RWPE1 (cell line): Measurements from ENCODE around the gene NR5A2.

Experiments used
- CTCF ChIA-PET: fragments of 350-600 bp; sonication (Branson Sonifier 250); formaldehyde crosslinking; extraction: SDS; loops from one replicate; lab custom pipeline; 2021; lab: Yijun Ruan, JAX
- POLR2A ChIA-PET: fragments of 400-600 bp; formaldehyde crosslinking; extraction: SDS; loops from one replicate; lab custom pipeline; 2020; ENCODE audit warnings: antibody characterized with exemption; ENCODE audit not compliant: low non-redundant PET; lab: Yijun Ruan, JAX
- DNase-seq: peaks from one replicate; pipeline ENCODE4 v3.0.0; 2012; ENCODE audit warnings: low spot score
- H3K27ac ChIP-seq: fragments of 450-650 bp; 2 replicates; pipeline ENCODE4 v1.5.1; 2017
- CTCF ChIP-seq: fragments of 450-650 bp; conservative IDR thresholded peaks from 2 replicates; pipeline ENCODE4 v1.5.1; 2017; ENCODE audit warnings: low read depth, mild to moderate bottlenecking

NR5A2 gene

GRCh38 chr1:200034761-200035396 lies 7.4 kb downstream of the NR5A2 start:
- TF ChIP-seq CTCF: no peak
- no peak overlapping the region for H3K27ac ChIP-seq
- ChIA-PET CTCF (interaction anchor here (0.5 to 0.6 kb wide), 4 partner anchors 33 to 408 kb away, joined by 3 to 7 read pairs (median 3); no protein-coding TSS in a partner anchor), POLR2A (no interaction called here)
- peak; percentile 67 for DNase-seq

GRCh38 chr1:200035397-200035955 lies 8.0 kb downstream of the NR5A2 start:
- no peak for DNase-seq
- CTCF ChIA-PET: interaction anchor here (0.5 to 1.1 kb wide), 4 partner anchors 33 to 409 kb away, joined by 3 to 7 read pairs (median 4); no protein-coding TSS in a partner anchor
- no peak for TF ChIP-seq CTCF
- no peak overlapping the region for H3K27ac ChIP-seq
- POLR2A ChIA-PET: no interaction called here

- ChIA-PET CTCF (interaction anchor here (0.6 to 1.1 kb wide), 4 partner anchors 21 to 1679 kb away, joined by 3 to 4 read pairs (median 4); no protein-coding TSS in a partner anchor), POLR2A (no interaction called here)
- H3K27ac ChIP-seq: no peak overlapping the region
- no peak for DNase-seq
- no peak for TF ChIP-seq CTCF
Measured at GRCh38 chr1:200035956-200036618, 8.6 kb downstream of the NR5A2 start.

- DNase-seq: no peak
- POLR2A ChIA-PET: no interaction called here
- CTCF ChIA-PET: interaction anchor here (0.6 to 1.1 kb wide), 4 partner anchors 22 to 1679 kb away, joined by 3 to 4 read pairs (median 4); no protein-coding TSS in a partner anchor
- no peak overlapping the region for H3K27ac ChIP-seq
- TF ChIP-seq CTCF: no peak
Measured at GRCh38 chr1:200036619-200037270, 9.2 kb downstream of the NR5A2 start.

- TF ChIP-seq CTCF: no peak
- POLR2A ChIA-PET: interaction anchor here (0.5 kb wide), 1 partner anchor 180 kb away, joined by 3 read pairs; no protein-coding TSS in a partner anchor
- CTCF ChIA-PET: no interaction called here
- no peak for DNase-seq
- no peak overlapping the region for H3K27ac ChIP-seq
Measured at GRCh38 chr1:200037501-200037900, 10.0 kb downstream of the NR5A2 start.

GRCh38 chr1:200037904-200038303 lies 10.4 kb downstream of the NR5A2 start:
- ChIA-PET CTCF (interaction anchor here (0.6 to 1.1 kb wide), 2 partner anchors 17 to 313 kb away, joined by 3 read pairs; no protein-coding TSS in a partner anchor), POLR2A (interaction anchor here (0.5 kb wide), 1 partner anchor 180 kb away, joined by 3 read pairs; no protein-coding TSS in a partner anchor)
- no peak overlapping the region for H3K27ac ChIP-seq
- TF ChIP-seq CTCF: no peak
- no peak for DNase-seq
